HG02852 (cell line): ENCODE results near the gene OR14J1.
"Not testable (repeated sequence)": the region's sequence is repeated elsewhere in the genome, so short reads cannot be mapped to it uniquely, and the experiment has no call there.

Experiments used
- ATAC-seq: cut with Tn5 transposase; IDR thresholded peaks from one replicate; pipeline ENCODE4 v1.9.1; 2021; ENCODE audit warnings: mild to moderate bottlenecking, moderate library complexity; ENCODE audit not compliant: unreplicated experiment

The OR14J1 gene

GRCh38 chr6:29301316-29301715 is at the start of gene OR14J1:
OR14J1 (plus strand) TSS chr6:29301701; CDS start chr6:29306690, 4,989 bp downstream.
- ATAC-seq = no peak

- no peak for ATAC-seq
Measured at GRCh38 chr6:29251736-29252135, 49.8 kb upstream of the OR14J1 start.

DNA sequence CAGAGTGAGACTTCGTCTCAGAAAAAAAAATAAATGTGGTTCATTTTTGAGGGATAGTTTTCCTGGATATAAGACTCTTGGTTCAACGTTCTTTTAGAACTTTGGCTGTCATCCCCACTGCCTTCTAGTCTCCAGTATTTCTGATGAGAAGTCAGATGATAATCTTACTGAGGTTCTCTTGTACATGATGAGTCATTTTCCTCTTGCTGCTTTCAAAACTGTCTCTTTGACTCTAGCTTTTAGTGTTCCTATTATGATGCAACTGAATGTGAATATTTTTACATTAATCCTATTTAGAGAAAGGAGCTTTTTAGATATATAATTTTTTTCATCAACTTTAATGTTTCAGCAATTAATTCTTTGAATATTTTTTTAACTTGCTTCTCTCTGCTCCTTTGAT is 46.0 kb upstream of the OR14J1 start:
- ATAC-seq = no peak

DNA sequence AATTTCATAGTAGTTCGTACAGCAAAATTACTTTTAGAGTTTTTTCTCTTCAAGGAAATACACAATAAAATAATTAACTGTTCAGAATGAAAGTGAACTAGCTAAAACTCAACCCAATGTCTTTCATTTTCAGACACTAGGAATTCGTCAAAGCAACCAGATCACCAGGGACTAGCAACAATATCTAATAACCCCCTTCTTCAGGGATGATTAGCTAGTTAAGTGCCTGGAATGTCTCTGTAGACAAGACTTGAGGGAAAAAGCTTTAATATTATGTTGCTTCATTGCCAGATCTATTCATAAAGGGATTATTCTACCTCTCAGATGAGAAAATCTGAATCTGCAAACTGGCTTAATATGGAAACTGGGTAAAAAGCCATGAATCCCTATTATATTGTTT is 41.8 kb upstream of the OR14J1 start:
- no peak for ATAC-seq

DNA sequence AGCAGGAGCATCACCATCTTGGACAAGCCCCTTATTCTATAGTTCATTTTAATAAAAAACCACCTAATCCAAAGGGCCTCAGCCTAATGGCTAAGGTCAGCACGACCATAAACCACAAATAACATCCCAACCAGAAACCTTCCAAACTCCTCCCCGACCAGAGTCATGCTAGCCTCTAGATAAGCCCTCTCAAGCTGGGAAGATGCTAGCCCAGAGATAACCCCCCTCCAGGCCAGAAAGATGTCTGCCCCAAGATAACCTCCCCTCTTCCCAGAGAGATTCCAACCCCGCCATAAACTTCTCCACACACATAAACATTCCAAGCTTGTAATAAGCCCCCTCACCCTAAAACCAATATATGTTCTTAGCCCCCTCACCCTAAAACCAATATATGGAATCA is 38.5 kb upstream of the OR14J1 start:
- ATAC-seq = no peak

GRCh38 chr6:29294499-29294914 is 7.0 kb upstream of the OR14J1 start:
- ATAC-seq = no peak

- ATAC-seq = no peak
Measured at GRCh38 chr6:29295181-29295585, 6.3 kb upstream of the OR14J1 start.

DNA sequence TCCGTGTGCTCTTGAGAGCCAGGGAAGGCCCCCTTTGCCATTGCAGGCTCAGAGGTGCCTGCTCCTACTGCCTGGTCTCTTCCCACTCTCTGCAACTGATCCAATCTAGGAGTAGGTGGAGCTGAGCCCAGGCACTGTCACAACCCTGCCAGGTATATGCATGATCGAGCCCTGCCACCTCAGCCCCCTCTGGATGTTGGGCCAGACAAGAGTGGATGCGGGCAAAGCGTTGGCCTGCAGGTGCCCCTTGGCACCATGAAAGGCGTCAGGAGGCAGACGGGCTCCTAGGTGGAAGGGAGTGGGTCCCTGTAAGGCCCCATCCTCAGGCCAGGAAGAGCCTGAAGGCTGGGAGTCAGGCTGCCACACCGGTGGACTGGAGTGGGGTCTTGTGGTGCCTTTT is 5.9 kb upstream of the OR14J1 start:
- no peak for ATAC-seq

DNA sequence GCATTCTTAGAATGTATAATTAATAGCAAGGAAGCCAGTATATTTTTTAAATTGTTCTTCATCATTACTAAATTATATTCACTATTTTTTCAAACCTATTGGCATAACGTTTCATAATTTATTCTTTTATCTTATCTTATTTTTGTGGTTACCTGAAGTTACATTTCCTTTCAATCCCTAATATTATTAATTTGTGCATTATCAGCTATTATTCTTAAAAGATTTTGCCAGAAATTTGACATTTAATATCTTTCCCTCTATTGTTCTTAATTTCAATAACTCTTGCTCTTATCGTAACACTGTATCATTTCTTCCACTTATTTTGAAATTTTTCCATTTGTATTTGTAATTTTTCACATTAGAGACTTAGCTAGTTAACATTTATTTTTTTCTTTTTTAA is 18.4 kb downstream of the OR14J1 start:
- ATAC-seq = no peak

- ATAC-seq = not testable (repeated sequence)
Measured at GRCh38 chr6:29323332-29323731, 21.8 kb downstream of the OR14J1 start.

GRCh38 chr6:29325777-29326176 is 24.3 kb downstream of the OR14J1 start:
- no peak for ATAC-seq

- no peak for ATAC-seq
Measured at GRCh38 chr6:29332676-29333075, 31.2 kb downstream of the OR14J1 start.

DNA sequence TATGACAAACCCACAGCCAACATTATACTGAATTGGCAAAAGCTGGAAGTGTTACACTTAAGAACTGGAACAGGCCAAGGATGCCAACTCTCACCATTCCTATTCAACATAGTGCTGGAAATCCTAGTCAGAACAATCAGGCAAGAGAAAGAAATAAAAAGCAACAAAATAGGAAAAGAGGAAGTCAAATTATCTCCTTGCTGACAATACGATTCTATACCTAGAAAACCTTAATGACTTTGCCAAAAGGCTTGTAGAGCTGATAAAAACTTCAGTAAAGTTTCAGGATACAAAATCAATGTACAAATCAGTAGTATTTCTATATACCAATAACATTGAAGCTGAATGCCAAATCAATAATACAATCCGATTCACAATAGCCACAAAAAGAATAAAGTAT is 34.8 kb downstream of the OR14J1 start:
- no peak for ATAC-seq

DNA sequence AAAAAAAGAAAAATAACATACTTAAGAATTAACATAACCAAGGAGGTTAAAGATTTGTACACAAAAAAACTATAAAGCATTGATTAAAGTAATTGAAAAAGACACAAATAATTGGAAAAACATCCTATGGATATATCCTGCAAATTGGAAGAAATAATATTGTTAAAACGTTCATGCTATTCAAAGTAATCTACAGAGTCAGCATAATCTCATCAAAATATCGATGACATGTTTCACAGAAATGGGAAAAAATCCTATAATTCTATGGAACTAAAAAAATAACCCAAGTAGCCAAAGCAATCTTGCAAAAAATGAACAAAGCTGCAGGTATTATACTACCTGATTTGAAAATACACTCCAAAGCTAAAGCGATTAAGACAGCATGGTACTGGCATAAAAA is 43.9 kb downstream of the OR14J1 start:
- ATAC-seq = no peak

DNA sequence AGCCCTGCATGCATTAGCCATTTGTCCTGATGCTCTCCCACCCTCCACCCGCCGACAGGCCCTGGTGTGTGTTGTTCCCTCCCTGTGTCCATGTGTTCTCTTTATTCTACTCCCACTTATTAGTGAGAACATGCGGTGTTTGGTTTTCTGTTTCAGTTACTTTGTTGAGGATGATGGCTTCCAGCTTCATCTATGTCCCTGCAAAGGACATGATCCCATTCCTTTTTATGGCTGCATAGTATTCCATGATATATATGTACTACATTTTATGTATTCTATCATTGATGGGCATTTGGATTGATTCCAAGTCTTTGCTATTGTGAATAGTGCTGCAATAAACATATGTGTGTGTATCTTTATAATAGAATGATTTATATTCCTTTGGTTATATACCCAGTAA is 47.8 kb downstream of the OR14J1 start:
- not testable (repeated sequence) for ATAC-seq

- no peak for ATAC-seq
Measured at GRCh38 chr6:29354980-29355379, 53.5 kb downstream of the OR14J1 start.

DNA sequence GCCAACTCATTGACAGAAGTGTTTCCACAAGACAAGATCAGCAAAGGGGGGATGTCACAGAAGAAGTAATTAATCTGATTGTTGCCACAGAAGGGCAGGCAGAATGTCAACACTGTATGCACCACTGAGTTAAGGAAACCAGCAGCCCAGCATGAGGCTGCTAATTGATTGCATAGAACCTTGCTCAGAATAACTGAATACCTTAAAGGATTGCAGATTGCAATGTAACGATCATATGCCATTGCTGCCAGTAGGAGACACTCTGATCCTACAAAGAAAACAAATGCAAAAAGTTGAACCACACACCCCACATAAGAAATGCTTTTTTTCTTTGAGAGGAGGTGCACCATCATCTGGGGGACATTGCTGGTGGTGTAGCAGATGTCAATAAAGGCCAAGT is 54.1 kb downstream of the OR14J1 start:
- no peak for ATAC-seq
